BJ (cell line): Measurements from ENCODE around the gene TAOK1. TPM values are rescaled to one million over a fixed set of nuclear protein-coding genes. Genes with fewer than 3 reads are reported as not detected.

Experiments
- CTCF ChIA-PET: fragments of 350-600 bp; formaldehyde crosslinking; extraction: SDS; loops from one replicate; lab custom pipeline; 2021; ENCODE audit warnings: antibody characterized with exemption, inconsistent platforms; lab: Yijun Ruan, JAX
- POLR2A ChIA-PET: fragments of 300-600 bp; sonication (Branson Sonifier 250); formaldehyde crosslinking; extraction: SDS; loops from one replicate; lab custom pipeline; 2021; ENCODE audit warnings: antibody characterized with exemption; lab: Charles Lee
- DNase-seq: peaks from one replicate; pipeline ENCODE4 v3.0.0-alpha.2; 2011; ENCODE audit warnings: low read depth
- H3K27me3 ChIP-seq: 2 replicates; pipeline ENCODE4 v1.6.0; 2011; ENCODE audit warnings: low read length; ENCODE audit not compliant: control insufficient read depth, insufficient read depth
- H3K36me3 ChIP-seq: 2 replicates; pipeline ENCODE4 v1.5.1; 2011; ENCODE audit warnings: low read length; ENCODE audit not compliant: control insufficient read depth, insufficient read depth
- H3K4me3 ChIP-seq: 2 replicates; pipeline ENCODE4 v1.5.1; 2011; ENCODE audit warnings: low read depth, mild to moderate bottlenecking, control low read depth, low read length
- polyA plus RNA-seq: library from polyadenylated mRNA; depleted of rRNA; stranded (reverse); fragments of >200 nt; gene quantifications from 2 replicates; pipeline ENCODE4 v1.2.3, GENCODE V29; 2011
- TF ChIP-seq, protein P1 (sequence below): IDR thresholded peaks from 2 replicates; pipeline ENCODE4 v1.5.1; 2011; ENCODE audit warnings: low read depth, mild to moderate bottlenecking, control low read depth, inconsistent platforms, low read length, moderate library complexity; ENCODE audit not compliant: insufficient read depth

Gene TAOK1
- polyA plus RNA-seq, 1 experiment, result 9.1 TPM

DNA sequence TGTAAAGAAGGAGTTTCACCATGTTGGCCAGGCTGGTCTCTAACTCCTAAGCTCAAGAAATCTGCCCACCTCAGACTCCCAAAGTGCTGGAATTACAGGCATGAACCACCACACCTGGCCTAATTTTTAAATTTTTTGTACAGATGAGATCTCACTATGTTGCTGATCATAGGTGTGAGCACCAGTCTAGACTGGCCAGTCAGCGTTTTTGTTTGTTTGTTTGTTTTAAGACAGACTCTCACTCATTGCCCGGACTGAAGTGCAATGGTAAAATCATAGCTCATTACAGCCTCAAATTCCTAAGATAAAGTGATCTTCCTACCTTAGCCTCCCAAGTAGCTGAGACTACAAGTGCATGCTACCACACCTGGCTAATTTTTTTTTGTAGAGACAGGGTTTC, 38.0 kb upstream of the TAOK1 start:
- no peak for DNase-seq
- Histone ChIP-seq H3K4me3 (no peak overlapping the region), H3K36me3 (no peaks in the 10 kb centered on the region), H3K27me3 (no peaks in the 10 kb centered on the region)
- TF ChIP-seq, protein P1, sequence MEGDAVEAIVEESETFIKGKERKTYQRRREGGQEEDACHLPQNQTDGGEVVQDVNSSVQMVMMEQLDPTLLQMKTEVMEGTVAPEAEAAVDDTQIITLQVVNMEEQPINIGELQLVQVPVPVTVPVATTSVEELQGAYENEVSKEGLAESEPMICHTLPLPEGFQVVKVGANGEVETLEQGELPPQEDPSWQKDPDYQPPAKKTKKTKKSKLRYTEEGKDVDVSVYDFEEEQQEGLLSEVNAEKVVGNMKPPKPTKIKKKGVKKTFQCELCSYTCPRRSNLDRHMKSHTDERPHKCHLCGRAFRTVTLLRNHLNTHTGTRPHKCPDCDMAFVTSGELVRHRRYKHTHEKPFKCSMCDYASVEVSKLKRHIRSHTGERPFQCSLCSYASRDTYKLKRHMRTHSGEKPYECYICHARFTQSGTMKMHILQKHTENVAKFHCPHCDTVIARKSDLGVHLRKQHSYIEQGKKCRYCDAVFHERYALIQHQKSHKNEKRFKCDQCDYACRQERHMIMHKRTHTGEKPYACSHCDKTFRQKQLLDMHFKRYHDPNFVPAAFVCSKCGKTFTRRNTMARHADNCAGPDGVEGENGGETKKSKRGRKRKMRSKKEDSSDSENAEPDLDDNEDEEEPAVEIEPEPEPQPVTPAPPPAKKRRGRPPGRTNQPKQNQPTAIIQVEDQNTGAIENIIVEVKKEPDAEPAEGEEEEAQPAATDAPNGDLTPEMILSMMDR, result no peak
- ChIA-PET POLR2A (interaction anchor here (0.6 kb wide), 1 partner anchor 10 kb away, joined by 6 read pairs; no protein-coding TSS in a partner anchor), CTCF (interaction anchor here (0.6 kb wide), 1 partner anchor 54 kb away, joined by 3 read pairs; no protein-coding TSS in a partner anchor)

DNA sequence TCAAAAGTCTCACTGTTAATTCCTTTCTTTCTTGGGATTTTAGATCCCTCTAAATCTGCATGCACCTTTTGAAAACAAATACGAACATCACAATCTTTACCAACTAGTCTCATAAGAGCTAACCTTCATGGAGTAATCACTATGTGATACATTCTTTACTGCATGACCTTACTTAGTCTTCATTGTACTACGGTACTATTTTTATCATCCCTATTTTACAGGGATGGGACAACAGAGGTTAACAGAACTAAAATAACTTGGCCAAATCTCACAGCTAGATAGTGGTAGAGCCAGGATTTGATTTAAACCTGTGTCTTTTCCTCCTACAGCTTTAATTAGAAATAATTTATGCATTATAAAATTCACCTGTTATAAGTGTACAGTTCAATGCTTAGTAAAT, 32.9 kb upstream of the TAOK1 start:
- Histone ChIP-seq H3K4me3 (no peak overlapping the region), H3K36me3 (no peaks in the 10 kb centered on the region), H3K27me3 (no peaks in the 10 kb centered on the region)
- TF ChIP-seq, protein P1, result no peak
- ChIA-PET CTCF (interaction anchor here (1.5 kb wide), 1 partner anchor 13 kb away, joined by 9 read pairs; no protein-coding TSS in a partner anchor), POLR2A (no interaction called here)
- DNase-seq, result no peak

DNA sequence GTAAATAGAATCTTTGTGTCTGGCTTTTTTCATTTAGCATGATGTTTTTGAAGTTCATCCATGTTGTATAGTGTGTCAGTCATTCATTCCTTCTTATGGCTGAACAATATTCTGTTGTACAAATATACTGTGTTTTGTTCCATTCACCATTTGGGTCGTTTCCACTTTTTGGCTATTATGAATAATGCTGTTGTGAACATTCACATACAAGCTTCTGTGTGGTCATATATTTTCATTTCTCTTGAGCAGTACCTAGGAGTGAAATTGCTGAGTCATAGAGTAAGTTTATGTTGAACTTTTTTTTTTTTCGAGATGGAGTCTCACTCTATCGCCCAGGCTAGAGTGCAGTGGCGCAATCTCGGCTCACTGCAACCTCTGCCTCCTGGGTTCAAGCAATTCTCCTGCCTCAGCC, 32.3 kb upstream of the TAOK1 start:
- Histone ChIP-seq H3K27me3 (no peaks in the 10 kb centered on the region), H3K36me3 (no peaks in the 10 kb centered on the region), H3K4me3 (no peak overlapping the region)
- CTCF ChIA-PET, result interaction anchor here (1.5 kb wide), 1 partner anchor 12 kb away, joined by 9 read pairs; no protein-coding TSS in a partner anchor
- no peak for DNase-seq
- TF ChIP-seq, protein P1, result no peak
- POLR2A ChIA-PET, result interaction anchor here (0.6 kb wide), 1 partner anchor 16 kb away, joined by 3 read pairs; no protein-coding TSS in a partner anchor

DNA sequence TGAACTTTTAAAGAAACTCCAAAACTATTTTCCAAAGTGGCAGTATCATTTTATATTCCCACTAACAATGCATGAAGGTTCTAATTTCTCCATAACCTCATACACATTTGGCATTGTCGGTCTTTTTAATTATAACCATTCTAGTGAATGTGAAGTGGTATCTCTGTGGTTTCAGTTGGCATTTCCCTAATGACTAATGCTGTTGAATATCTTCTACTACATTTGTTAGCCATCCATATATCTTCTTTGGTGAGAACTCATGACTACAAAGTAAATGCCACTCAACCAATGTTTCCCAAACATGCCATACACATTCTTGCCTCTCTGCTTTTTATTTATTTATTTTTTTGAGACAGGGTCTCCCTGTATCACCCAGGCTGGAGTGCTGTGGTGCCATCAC, 31.7 kb upstream of the TAOK1 start:
- TF ChIP-seq, protein P1, result no peak
- CTCF ChIA-PET, result no interaction called here
- no peaks in the 10 kb centered on the region for H3K36me3 ChIP-seq
- H3K4me3 ChIP-seq, result no peak overlapping the region
- POLR2A ChIA-PET, result interaction anchor here (0.6 kb wide), 1 partner anchor 17 kb away, joined by 3 read pairs; no protein-coding TSS in a partner anchor
- no peak for DNase-seq
- H3K27me3 ChIP-seq, result no peaks in the 10 kb centered on the region

DNA sequence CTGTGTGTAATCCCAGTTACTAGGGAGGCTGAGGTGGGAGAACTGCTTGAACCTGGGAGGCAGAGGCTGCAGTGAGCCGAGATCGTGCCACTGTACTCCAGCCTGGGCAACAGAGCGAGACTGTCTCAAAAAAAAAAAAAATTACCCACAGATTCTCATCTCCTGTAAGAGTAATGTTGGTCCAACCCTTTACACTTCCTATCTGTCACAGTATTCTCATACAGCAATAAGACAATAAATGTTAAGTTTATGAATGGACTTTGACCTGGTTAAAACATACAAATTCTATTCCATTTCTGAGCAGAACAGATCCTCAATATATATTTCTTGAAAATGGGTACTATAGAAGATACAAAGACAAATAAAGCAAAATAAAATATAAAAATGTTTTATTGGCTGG, 30.4 kb upstream of the TAOK1 start:
- H3K27me3 ChIP-seq, result no peaks in the 10 kb centered on the region
- TF ChIP-seq, protein P1, result no peak
- CTCF ChIA-PET, result interaction anchor here (0.7 kb wide), 1 partner anchor 10 kb away, joined by 3 read pairs; no protein-coding TSS in a partner anchor
- no peaks in the 10 kb centered on the region for H3K36me3 ChIP-seq
- no peak for DNase-seq
- POLR2A ChIA-PET, result no interaction called here
- H3K4me3 ChIP-seq, result no peak overlapping the region
